Neuron (in vitro differentiated cells): ENCODE results near the gene PPP1R1A.

Experiments
- H2AFZ ChIP-seq: one replicate; pipeline ENCODE4 v1.6.1; 2013; ENCODE audit warnings: low read depth, mild to moderate bottlenecking, inconsistent platforms, low read length, moderate library complexity
- H3K27me3 ChIP-seq: one replicate; pipeline ENCODE4 v1.6.1; 2013; ENCODE audit warnings: low read length; ENCODE audit not compliant: insufficient read depth
- H3K36me3 ChIP-seq: one replicate; pipeline ENCODE4 v1.6.1; 2013; ENCODE audit warnings: low read length; ENCODE audit not compliant: insufficient read depth
- H3K4me1 ChIP-seq: one replicate; pipeline ENCODE4 v1.6.1; 2013; ENCODE audit warnings: low read length; ENCODE audit not compliant: insufficient read depth
- H3K4me3 ChIP-seq: 2 replicates; pipeline ENCODE4 v1.5.1; 2013; ENCODE audit warnings: mild to moderate bottlenecking, low read length, moderate library complexity
- H3K9me3 ChIP-seq: one replicate; pipeline ENCODE4 v1.6.1; 2013; ENCODE audit warnings: low read length

The PPP1R1A gene

DNA sequence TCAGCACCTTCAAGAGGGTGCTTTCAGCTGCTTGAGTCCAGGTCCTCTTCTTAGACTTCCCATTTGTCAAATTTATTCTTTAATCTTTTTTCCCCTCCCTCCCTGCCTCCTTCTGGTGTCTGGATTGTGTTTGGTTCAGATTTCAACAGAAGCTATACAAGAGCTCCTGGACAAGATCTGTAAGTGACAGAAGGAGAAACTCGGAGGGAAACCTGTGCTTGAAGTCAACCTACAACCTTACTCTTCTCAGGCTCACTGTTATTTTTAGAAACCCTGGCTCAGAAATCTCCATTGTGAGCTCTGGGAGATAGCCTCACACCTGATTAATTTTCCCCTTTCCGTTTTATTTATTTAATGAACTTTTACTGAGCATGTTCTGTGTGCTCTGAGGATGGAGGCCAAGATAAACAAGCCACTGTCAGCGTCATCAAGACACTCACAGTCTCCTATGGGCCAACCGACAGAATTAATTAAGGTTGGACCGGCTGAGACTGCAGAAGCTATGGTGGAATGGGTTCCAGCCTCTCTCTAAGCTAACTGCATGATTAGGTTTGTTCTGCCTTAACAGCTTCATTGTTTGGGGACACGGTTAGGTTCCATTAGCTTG is 25.6 kb downstream of the PPP1R1A start:
- Histone ChIP-seq H3K27me3 (peaks cover 3% of the 10 kb centered on the region), H2AFZ (no peak overlapping the region), H3K4me1 (peaks cover 23% of the 10 kb centered on the region), H3K36me3 (no peaks in the 10 kb centered on the region), H3K4me3 (no peak overlapping the region), H3K9me3 (no peaks in the 10 kb centered on the region)

DNA sequence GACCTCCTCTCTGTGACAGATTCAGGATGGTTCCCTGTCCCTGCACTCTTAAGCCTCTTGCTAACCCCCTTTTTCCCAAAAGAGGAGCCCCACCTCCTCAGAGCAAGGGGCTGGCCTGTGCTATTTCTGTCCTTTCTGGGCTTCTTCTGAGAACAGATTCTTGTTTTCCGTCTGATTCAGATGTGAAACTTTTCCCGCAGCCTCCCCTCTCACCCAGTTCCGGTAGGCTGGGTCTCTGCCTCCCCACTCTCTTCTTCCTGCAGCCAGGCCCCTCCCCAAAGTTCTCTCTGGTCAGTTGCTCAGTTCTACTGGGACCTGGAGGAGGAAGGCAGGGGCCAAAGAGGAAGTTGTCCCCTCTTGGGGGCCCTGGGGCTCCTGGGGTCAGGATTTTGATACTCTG is 27.3 kb downstream of the PPP1R1A start:
- H3K4me3 ChIP-seq: no peak overlapping the region
- peaks cover 3% of the 10 kb centered on the region for H3K27me3 ChIP-seq
- H2AFZ ChIP-seq: no peak overlapping the region
- no peaks in the 10 kb centered on the region for H3K36me3 ChIP-seq
- H3K9me3 ChIP-seq: no peaks in the 10 kb centered on the region
- peaks cover 15% of the 10 kb centered on the region for H3K4me1 ChIP-seq

DNA sequence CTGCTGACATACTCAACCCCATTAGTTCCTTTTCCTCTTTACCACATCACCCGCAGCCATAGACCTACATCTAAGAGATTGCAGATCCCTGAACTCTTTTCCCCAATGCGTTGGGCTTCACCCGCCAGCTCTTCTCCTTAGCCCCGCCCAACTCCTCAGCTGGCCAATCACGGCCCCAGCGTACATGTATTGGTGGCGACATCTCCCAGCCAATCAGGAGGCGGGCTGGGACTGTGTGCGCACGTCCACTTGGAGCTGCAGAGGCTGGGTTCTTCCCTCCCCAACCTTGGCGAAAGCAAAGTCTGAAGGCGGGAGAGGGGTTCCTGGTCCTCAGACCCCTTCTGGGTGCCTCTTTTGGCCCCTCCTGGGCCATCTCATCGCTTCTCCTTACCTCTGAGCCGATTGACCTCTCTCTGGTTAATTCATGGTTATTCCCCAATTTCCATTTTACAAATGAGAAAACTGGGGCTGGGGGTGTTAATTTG is 28.0 kb downstream of the PPP1R1A start:
- peaks cover 3% of the 10 kb centered on the region for H3K27me3 ChIP-seq

DNA sequence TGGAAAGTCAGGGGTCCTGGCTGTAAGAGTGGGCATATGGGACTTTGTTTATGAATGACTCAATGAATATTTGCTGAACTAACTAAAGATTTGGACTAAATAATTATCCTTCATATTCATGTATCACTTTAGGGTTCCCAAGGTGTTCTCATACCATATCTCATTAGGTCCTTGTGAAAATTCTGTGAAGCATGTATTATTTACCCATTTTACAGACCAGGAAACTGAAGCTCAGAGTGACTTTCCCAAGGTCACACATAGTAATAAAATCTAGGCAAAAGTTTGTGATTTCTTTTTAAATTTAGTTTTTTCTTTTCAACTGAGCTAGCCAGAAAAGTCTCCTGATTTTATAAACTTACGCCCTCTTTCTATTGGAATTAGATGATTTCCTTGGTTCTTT is 29.7 kb downstream of the PPP1R1A start:
- H3K36me3 ChIP-seq: no peaks in the 10 kb centered on the region
- H2AFZ ChIP-seq: no peak overlapping the region
- H3K9me3 ChIP-seq: no peaks in the 10 kb centered on the region
- H3K4me1 ChIP-seq: no peaks in the 10 kb centered on the region
- no peak overlapping the region for H3K4me3 ChIP-seq
- peaks cover 3% of the 10 kb centered on the region for H3K27me3 ChIP-seq

More for the DNA sequence above, 28.0 kb downstream of the PPP1R1A start:
- Histone ChIP-seq H3K4me3 (no peak overlapping the region), H3K36me3 (no peaks in the 10 kb centered on the region), H3K9me3 (no peaks in the 10 kb centered on the region), H3K4me1 (peaks cover 8% of the 10 kb centered on the region), H2AFZ (no peak overlapping the region)

DNA sequence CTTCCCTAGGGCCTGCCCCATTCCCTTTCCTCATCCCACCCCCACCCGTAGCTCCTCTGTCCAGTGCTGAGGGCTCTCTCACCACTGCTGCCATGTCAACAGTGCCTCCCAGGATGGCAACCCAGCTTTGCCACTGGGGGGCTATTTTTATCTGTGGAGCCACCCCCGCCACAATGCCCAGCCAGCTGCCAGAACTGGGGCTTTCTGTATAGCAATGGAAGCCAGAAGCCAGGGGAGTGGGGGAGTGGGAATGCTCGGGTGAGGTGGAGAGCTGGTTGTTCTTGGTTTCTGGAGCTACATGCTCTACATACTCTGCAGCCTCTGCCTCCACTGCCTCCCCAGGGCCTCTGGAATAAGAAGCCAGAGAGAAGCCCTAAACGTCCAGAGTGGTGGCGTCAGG is 30.1 kb downstream of the PPP1R1A start:
- no peaks in the 10 kb centered on the region for H3K36me3 ChIP-seq
- no peak overlapping the region for H2AFZ ChIP-seq
- H3K27me3 ChIP-seq: no peaks in the 10 kb centered on the region
- H3K4me1 ChIP-seq: no peaks in the 10 kb centered on the region
- no peak overlapping the region for H3K4me3 ChIP-seq
- no peaks in the 10 kb centered on the region for H3K9me3 ChIP-seq

DNA sequence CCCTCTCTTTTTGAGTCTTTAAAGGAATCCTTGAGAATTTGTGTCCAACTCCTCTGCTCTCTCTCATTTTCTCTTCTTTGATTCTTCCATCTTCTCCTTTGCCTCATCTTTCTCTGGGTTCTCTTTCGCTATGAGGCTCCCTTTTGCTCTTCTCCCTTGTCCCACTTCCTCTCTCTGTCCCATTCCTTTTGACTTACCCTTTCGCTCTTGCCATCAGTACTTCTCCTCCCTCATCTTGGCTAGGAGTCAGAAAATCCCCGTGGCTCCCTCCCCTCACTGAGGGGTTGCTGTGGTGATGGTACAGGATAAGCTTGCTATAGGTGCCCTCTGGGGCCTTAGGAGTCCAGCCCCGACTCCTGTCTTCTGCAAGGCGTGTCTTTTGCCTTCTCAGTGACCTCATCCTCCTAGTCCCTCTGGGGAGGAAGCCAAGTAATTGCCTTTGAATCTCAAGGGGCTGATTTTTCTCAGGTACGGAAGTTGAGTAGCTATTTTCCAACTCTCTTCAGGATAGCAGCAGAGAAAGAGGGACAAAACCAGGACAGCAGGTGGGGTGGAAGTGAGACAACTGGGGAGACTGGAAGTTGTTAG is 32.7 kb downstream of the PPP1R1A start:
- H3K36me3 ChIP-seq: no peaks in the 10 kb centered on the region
- no peaks in the 10 kb centered on the region for H3K4me1 ChIP-seq
- H3K9me3 ChIP-seq: no peaks in the 10 kb centered on the region
- no peak overlapping the region for H3K4me3 ChIP-seq
- H2AFZ ChIP-seq: no peak overlapping the region
- peaks cover 10% of the 10 kb centered on the region for H3K27me3 ChIP-seq

DNA sequence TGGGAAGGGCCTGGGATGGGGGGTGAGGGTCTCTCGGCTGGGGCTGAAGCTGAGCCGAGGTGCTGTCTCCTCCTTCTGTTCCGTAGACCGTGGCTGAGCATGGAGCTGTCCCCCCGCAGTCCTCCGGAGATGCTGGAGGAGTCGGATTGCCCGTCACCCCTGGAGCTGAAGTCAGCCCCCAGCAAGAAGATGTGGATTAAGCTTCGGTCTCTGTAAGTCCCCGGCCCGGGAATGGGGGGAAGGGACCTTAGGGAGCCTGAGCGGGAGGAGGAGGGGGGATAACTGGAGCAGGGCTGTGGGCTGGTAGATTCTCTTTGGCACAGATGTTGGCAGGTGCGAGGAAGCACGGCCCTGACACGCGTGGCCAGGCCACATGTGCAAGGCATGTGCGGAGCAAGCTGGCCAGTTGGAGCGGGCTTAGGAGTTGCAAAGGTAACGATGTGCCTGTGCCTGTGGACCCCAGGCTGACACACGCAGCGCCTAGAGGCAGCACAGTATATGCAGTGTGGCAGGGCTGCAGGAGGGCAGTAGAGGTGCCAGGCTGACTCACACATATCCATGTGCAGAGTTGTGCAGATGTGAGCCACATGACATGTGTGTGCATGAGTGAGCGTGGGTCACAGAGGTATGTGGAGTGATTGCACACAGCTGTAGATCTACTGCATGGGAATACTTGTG is 38.5 kb downstream of the PPP1R1A start:
- peak overlapping the region; percentile 31 for H2AFZ ChIP-seq
- peaks cover 50% of the 10 kb centered on the region for H3K27me3 ChIP-seq
- peaks cover 2% of the 10 kb centered on the region for H3K9me3 ChIP-seq
- no peaks in the 10 kb centered on the region for H3K36me3 ChIP-seq
- peaks cover 9% of the 10 kb centered on the region for H3K4me1 ChIP-seq
- peak overlapping the region; percentile 33 for H3K4me3 ChIP-seq

DNA sequence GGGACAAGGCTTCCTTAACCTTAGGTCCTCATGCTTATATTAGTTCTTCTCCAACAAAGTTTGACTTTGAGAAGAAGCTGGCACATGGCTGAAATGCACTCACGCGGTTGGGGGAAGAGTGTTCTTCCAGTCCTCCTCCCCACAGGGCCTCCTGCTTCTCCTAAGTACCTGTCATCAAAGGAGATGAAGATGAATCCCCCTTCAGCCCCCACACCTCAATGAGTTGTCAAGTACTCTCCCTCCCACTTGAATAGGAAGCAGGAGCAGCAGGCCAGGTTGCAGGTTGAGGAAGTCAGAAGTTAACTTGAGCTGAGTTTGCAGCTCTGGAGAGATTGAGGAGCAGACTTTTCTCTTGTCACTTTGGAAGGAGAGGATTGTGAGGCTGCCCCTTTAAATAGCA is 41.9 kb downstream of the PPP1R1A start:
- Histone ChIP-seq H2AFZ (no peak overlapping the region), H3K27me3 (peaks cover 63% of the 10 kb centered on the region), H3K36me3 (no peaks in the 10 kb centered on the region), H3K9me3 (peaks cover 2% of the 10 kb centered on the region), H3K4me1 (peaks cover 9% of the 10 kb centered on the region), H3K4me3 (no peak overlapping the region)

DNA sequence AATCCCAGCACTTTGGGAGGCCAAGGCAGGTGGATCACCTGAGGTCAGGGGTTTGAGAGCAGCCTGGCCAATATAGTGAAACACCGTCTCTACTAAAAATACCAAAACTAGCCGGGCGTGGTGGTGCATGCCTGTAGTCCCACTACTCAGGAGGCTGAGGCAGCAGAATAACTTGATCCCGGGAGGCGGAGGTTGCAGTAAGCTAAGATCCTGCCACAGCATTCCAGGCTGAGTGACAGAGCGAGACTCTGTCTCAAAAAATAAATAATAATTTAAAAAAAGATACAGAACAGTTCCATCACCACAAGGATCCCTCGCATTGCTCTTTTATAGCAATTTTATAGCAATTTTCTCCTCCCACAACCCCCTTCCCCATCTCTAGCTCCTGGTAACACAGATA is 43.7 kb downstream of the PPP1R1A start:
- H3K9me3 ChIP-seq: peaks cover 2% of the 10 kb centered on the region
- H3K36me3 ChIP-seq: no peaks in the 10 kb centered on the region
- peaks cover 51% of the 10 kb centered on the region for H3K27me3 ChIP-seq

DNA sequence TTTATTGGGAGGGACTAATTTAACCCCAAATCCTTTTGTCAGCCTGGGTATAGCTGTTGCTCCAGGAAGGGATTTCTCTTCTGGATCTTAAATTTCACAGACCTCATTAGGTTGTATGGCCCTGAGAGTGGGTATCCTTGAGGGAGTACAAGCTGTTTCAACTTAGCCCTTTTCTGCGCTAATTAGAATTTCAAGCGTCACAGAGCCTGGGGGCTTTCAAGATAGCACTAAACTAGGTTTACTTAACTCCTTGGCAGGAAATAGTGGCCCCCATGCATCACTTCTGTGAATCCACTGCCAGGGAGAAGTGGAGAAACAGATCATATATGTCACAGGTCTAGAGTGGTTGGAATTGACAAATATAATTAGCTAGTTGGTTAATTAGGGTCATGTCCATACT is 44.9 kb downstream of the PPP1R1A start:
- H3K27me3 ChIP-seq: peaks cover 43% of the 10 kb centered on the region
- H3K4me1 ChIP-seq: no peaks in the 10 kb centered on the region
- H3K4me3 ChIP-seq: no peak overlapping the region
- H3K36me3 ChIP-seq: no peaks in the 10 kb centered on the region
- no peak overlapping the region for H2AFZ ChIP-seq
- no peaks in the 10 kb centered on the region for H3K9me3 ChIP-seq

More for the DNA sequence above, 43.7 kb downstream of the PPP1R1A start:
- Histone ChIP-seq H3K4me3 (no peak overlapping the region), H3K4me1 (peaks cover 3% of the 10 kb centered on the region), H2AFZ (no peak overlapping the region)

DNA sequence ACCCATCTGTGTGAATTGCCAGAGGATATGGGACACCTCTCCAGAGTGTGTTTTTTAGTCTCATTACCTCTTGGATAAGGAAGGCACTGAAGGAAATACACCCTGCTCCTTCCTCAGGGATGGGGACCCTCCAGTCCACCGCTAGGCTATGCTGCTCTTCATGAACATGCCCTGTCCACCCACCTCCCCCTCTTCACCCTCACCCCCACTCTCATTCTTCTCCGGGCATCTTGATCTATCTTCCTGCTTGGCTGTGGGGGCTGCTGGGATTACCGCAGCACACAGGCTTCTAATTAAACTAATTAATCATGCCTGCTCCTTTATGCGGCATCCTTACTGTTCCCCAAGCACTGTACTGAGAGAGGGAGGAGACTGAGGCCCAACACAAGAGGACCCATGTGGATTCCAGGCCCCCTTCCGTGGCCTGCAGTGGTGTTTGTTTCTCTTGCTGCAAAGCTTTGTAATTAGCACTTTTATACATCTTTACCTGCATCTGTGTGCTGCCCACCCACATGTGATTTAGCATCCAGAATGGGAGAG is 46.6 kb downstream of the PPP1R1A start:
- Histone ChIP-seq H2AFZ (no peak overlapping the region), H3K36me3 (no peaks in the 10 kb centered on the region), H3K9me3 (no peaks in the 10 kb centered on the region), H3K4me1 (no peaks in the 10 kb centered on the region), H3K27me3 (peaks cover 34% of the 10 kb centered on the region), H3K4me3 (no peak overlapping the region)

DNA sequence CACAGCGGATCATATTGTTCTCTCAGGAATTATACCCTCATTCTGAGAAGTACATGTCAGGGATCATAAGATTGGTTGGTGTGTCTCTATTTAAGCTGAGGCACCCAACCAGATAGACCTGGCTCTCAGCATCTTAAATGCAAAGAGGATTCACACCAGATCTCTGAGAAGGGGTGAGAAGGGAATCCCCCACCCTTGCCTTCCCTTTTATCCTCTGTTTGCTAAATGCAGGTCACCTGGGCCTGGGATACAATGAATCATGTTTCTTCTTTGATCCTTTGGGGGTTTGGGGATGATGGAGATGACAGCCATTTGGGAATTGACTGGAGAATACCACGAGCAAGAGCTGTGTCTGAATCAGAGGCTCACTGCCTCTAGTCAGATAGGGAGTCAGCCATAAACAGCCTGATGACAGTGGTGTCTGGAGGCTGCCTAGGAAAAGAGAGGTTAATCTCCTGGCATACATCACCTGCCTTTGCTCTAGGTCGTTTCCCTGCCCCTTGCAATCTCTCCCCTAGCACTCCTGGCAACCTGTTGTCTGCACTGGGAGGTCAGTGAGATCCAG is 50.2 kb downstream of the PPP1R1A start:
- peaks cover 15% of the 10 kb centered on the region for H3K27me3 ChIP-seq
- no peak overlapping the region for H2AFZ ChIP-seq
- no peaks in the 10 kb centered on the region for H3K36me3 ChIP-seq
- no peak overlapping the region for H3K4me3 ChIP-seq
- H3K9me3 ChIP-seq: no peaks in the 10 kb centered on the region
- H3K4me1 ChIP-seq: no peaks in the 10 kb centered on the region

DNA sequence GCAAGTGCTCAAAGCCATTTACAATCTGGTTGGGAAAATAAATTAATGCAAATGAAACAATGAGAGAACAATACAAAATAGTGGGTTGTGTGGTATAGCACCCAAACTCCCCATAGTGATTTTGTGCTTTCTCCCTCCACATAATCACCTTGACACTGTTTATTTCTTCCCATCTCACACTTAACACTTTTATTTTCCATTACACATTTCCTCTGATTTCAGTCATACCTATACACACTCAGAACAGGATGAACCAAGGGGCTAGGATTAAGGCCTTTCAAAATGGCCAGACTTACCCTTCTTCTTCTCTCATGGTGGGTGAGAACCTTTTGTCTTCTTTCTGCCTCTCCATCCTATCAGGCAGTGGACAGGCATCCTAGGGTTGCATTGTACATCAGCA is 53.0 kb downstream of the PPP1R1A start:
- Histone ChIP-seq H3K36me3 (no peaks in the 10 kb centered on the region), H3K27me3 (peaks cover 5% of the 10 kb centered on the region), H3K4me3 (no peak overlapping the region), H2AFZ (no peak overlapping the region), H3K9me3 (no peaks in the 10 kb centered on the region), H3K4me1 (no peaks in the 10 kb centered on the region)
